ENCODE data around the gene COL19A1. TPM values are rescaled to one million over a fixed set of nuclear protein-coding genes. Genes with fewer than 3 reads are reported as not detected.

The COL19A1 gene
- total and polyA plus RNA-seq, 9 of the 15 experiments (the other 6 are each of a cell fraction or from before 2014, with no cell fraction given), result not detected

DNA sequence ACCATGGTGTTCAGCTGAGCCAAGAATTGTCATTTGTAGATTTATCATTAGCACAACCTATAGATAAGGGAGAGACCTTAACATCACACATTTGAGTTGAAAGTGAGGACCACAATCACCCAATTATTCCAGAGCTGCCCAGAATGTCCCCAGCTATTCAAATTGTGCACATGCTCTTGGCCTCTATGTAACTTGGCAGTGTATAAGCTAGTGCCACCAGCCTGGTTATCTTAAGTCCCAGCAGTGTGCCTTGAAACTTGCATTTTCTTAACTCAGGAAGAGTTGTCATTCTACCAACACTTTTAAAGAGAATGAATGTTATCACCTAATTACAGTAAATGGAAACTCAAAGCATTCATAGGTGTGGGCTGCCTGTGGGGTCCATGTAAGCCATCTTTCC is 245.4 kb downstream of the COL19A1 start:
- H3K9me1 ChIP-seq (ENCODE audit: control insufficient read depth, insufficient read depth, low read length), result no peaks in the 10 kb centered on the region
- TF ChIP-seq NCOR1 (IDR thresholded peaks at IDR 0.05) (no peak), DACH1 (IDR thresholded peaks at IDR 0.05; ENCODE audit: partially characterized antibody) (no peak), PCBP2 (IDR thresholded peaks at IDR 0.05; ENCODE audit: low read depth, low read length, poor library complexity, severe bottlenecking) (no peak)
- TF ChIP-seq, protein P1, sequence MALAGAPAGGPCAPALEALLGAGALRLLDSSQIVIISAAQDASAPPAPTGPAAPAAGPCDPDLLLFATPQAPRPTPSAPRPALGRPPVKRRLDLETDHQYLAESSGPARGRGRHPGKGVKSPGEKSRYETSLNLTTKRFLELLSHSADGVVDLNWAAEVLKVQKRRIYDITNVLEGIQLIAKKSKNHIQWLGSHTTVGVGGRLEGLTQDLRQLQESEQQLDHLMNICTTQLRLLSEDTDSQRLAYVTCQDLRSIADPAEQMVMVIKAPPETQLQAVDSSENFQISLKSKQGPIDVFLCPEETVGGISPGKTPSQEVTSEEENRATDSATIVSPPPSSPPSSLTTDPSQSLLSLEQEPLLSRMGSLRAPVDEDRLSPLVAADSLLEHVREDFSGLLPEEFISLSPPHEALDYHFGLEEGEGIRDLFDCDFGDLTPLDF (CRISPR knock-in tag; IDR thresholded peaks at IDR 0.05), result no peak
- no peak overlapping the region for H3K9ac ChIP-seq (ENCODE audit: insufficient read depth in 1 of 2, low read depth in 2 of 2, low read length in 2 of 2)
- no peak overlapping the region for H3K4me3 ChIP-seq
- in situ Hi-C loops (cut with MboI) (loop anchor here (10.0 kb wide), 1 partner anchor 367 kb away; no protein-coding TSS in a partner anchor), intact Hi-C loops (cut with micrococcal nuclease) (no loop called here)
- H3K27ac ChIP-seq (ENCODE audit: extremely low read depth, low read depth, low read length), result no peak overlapping the region
- H4K20me1 ChIP-seq (replicated peaks; ENCODE audit: control insufficient read depth, insufficient read depth, low read length), result no peaks in the 10 kb centered on the region
- H3K4me2 ChIP-seq (ENCODE audit: insufficient read depth, low read length), result no peak overlapping the region
- DNase-seq (ENCODE audit: extremely low read depth in 1 of 4, low spot score in 3 of 4) (no peak), FAIRE-seq (no peak), ATAC-seq (no peak)
- no peak overlapping the region for H2AFZ ChIP-seq (ENCODE audit: low read depth, low read length)
- H3K4me1 ChIP-seq (replicated peaks in 1 of 2; ENCODE audit: control insufficient read depth in 2 of 2, insufficient read depth in 2 of 2, low read length in 2 of 2), result no peaks in the 10 kb centered on the region
- H3K36me3 ChIP-seq (ENCODE audit: control insufficient read depth, insufficient read depth, low read length), result no peaks in the 10 kb centered on the region
- H3K79me2 ChIP-seq (ENCODE audit: control insufficient read depth, insufficient read depth, low read length), result no peaks in the 10 kb centered on the region
- BruUV-seq (replicated peaks), result no TSS peak
- H3K27me3 ChIP-seq (ENCODE audit: control insufficient read depth in 2 of 2, insufficient read depth in 2 of 2, low read length in 2 of 2), result no peaks in the 10 kb centered on the region; a peak in 1 of 5 replicates
- ChIA-PET CTCF (ENCODE audit: low intra/inter-chr PET ratio) (no interaction called here), POLR2A (no interaction called here)
- no peaks in the 10 kb centered on the region for H3K9me3 ChIP-seq (replicated peaks; ENCODE audit: control insufficient read depth, insufficient read depth, low read depth, low read length)

DNA sequence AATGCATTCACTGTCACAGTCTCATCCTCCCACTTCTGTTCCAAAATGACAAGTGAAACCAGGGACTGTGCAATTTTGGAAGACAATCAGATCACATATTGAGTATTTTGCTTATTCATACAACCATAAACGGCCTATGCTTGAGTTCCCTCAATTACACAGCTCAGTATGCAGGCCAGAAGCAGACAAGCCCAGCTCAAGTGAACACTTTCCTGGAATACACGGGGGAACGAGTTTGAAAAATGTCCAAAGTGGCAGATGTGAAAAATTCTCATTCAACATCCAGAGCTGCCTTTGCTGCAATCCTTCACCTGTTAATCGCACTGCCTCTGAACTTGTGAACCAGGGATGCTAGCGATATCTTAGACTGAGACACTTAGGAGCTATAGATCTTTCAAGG is 246.4 kb downstream of the COL19A1 start:
- intact Hi-C loops (cut with micrococcal nuclease), result no loop called here
- H3K27ac ChIP-seq (ENCODE audit: extremely low read depth, low read depth, low read length), result no peak overlapping the region
- TF ChIP-seq SMARCA4 (IDR thresholded peaks at IDR 0.05), result no peak
- no peak for TF ChIP-seq MCM5 (IDR thresholded peaks at IDR 0.05; ENCODE audit: low read depth)
- TF ChIP-seq MYBL2 (IDR thresholded peaks at IDR 0.05; ENCODE audit: low read depth), result no peak
- TF ChIP-seq MYBL2 (CRISPR knock-in tag; IDR thresholded peaks at IDR 0.05; ENCODE audit: borderline replicate concordance), result no peak
- no peak for TF ChIP-seq POLR2A (conservative IDR thresholded peaks at IDR 0.05)
- TF ChIP-seq NFRKB (IDR thresholded peaks at IDR 0.05; ENCODE audit: low read depth), result no peak
- no peak for TF ChIP-seq SREBF2 (CRISPR knock-in tag; IDR thresholded peaks at IDR 0.05)
- TF ChIP-seq CREBBP (IDR thresholded peaks at IDR 0.05; ENCODE audit: low read depth, low read length), result no peak
- TF ChIP-seq THRAP3 (IDR thresholded peaks at IDR 0.05; ENCODE audit: borderline replicate concordance), result no peak
- TF ChIP-seq, protein P2, sequence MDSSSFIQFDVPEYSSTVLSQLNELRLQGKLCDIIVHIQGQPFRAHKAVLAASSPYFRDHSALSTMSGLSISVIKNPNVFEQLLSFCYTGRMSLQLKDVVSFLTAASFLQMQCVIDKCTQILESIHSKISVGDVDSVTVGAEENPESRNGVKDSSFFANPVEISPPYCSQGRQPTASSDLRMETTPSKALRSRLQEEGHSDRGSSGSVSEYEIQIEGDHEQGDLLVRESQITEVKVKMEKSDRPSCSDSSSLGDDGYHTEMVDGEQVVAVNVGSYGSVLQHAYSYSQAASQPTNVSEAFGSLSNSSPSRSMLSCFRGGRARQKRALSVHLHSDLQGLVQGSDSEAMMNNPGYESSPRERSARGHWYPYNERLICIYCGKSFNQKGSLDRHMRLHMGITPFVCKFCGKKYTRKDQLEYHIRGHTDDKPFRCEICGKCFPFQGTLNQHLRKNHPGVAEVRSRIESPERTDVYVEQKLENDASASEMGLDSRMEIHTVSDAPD (CRISPR knock-in tag; IDR thresholded peaks at IDR 0.05), result no peak
- TF ChIP-seq MAZ (CRISPR knock-in tag; conservative IDR thresholded peaks at IDR 0.05 in 1 of 2, IDR thresholded peaks at IDR 0.05 in 1 of 2), result no peak
- TF ChIP-seq TAF7 (tag; IDR thresholded peaks at IDR 0.05), result no peak
- no peak for TF ChIP-seq ZKSCAN3 (CRISPR knock-in tag; IDR thresholded peaks at IDR 0.05)
- no peak for TF ChIP-seq PRPF4 (IDR thresholded peaks at IDR 0.05; ENCODE audit: insufficient read depth, low read depth, low read length, poor library complexity, severe bottlenecking)

More for the DNA sequence above, 246.4 kb downstream of the COL19A1 start:
- no peaks in the 10 kb centered on the region for H3K79me2 ChIP-seq (ENCODE audit: control insufficient read depth, insufficient read depth, low read length)
- no peak overlapping the region for H2AFZ ChIP-seq (ENCODE audit: low read depth, low read length)
- FAIRE-seq (no peak), ATAC-seq (no peak), DNase-seq (ENCODE audit: extremely low read depth in 1 of 4, low spot score in 3 of 4) (no peak)
- H4K20me1 ChIP-seq (replicated peaks; ENCODE audit: control insufficient read depth, insufficient read depth, low read length), result no peaks in the 10 kb centered on the region
- no peaks in the 10 kb centered on the region for H3K9me3 ChIP-seq (replicated peaks; ENCODE audit: control insufficient read depth, insufficient read depth, low read depth, low read length)
- 0% methylated on average over 5 of the region's 5 CpGs for WGBS (ENCODE audit: insufficient coverage, low coverage, missing lambda C conversion rate)
- H3K4me1 ChIP-seq (replicated peaks in 1 of 2; ENCODE audit: control insufficient read depth in 2 of 2, insufficient read depth in 2 of 2, low read length in 2 of 2), result no peaks in the 10 kb centered on the region
- no peaks in the 10 kb centered on the region for H3K27me3 ChIP-seq (ENCODE audit: control insufficient read depth in 2 of 2, insufficient read depth in 2 of 2, low read length in 2 of 2)
- ChIA-PET POLR2A (no interaction called here), CTCF (ENCODE audit: low intra/inter-chr PET ratio) (no interaction called here)
- in situ Hi-C loops (cut with MboI), result loop anchor here (10.0 kb wide), 1 partner anchor 368 kb away; no protein-coding TSS in a partner anchor
- H3K36me3 ChIP-seq (ENCODE audit: control insufficient read depth, insufficient read depth, low read length), result no peaks in the 10 kb centered on the region
- no peaks in the 10 kb centered on the region for H3K9me1 ChIP-seq (ENCODE audit: control insufficient read depth, insufficient read depth, low read length)
- BruUV-seq (replicated peaks), result no TSS peak
- no peak overlapping the region for H3K9ac ChIP-seq (ENCODE audit: insufficient read depth in 1 of 2, low read depth in 2 of 2, low read length in 2 of 2)
- no peak overlapping the region for H3K4me3 ChIP-seq
- no peak overlapping the region for H3K4me2 ChIP-seq (ENCODE audit: insufficient read depth, low read length)
